Fibroblast of lung (primary cell): Measurements from ENCODE around the gene RABGAP1L. TPM values are rescaled to one million over a fixed set of nuclear protein-coding genes. Genes with fewer than 3 reads are reported as not detected.
"Not testable (repeated sequence)": the region's sequence is repeated elsewhere in the genome, so short reads cannot be mapped to it uniquely, and the experiment has no call there.

Experiments used
- DNase-seq, 2 donors: peaks; one replicate each; pipeline versions ENCODE4 v3.0.0 to v3.0.0-alpha.2; 2010; ENCODE audit warnings: low read depth in 2 of 2
- H2AFZ ChIP-seq: 2 replicates; pipeline ENCODE4 v1.5.1; 2012; ENCODE audit warnings: low read length, control low read depth, inconsistent platforms
- H3K27ac ChIP-seq: 2 replicates; pipeline ENCODE4 v1.5.1; 2011; ENCODE audit warnings: low read length, control low read depth; ENCODE audit not compliant: insufficient read depth
- H3K27me3 ChIP-seq: 2 replicates; pipeline ENCODE4 v1.5.1; 2011; ENCODE audit warnings: mild to moderate bottlenecking, low read length; ENCODE audit not compliant: control insufficient read depth, insufficient read depth
- H3K36me3 ChIP-seq: 2 replicates; pipeline ENCODE4 v1.5.1; 2011; ENCODE audit warnings: low read length; ENCODE audit not compliant: control insufficient read depth, insufficient read depth
- H3K4me1 ChIP-seq: 2 replicates; pipeline ENCODE4 v1.5.1; 2011; ENCODE audit warnings: low read length; ENCODE audit not compliant: control insufficient read depth, insufficient read depth; ENCODE audit errors: extremely low read depth
- H3K4me2 ChIP-seq: 2 replicates; pipeline ENCODE4 v1.5.1; 2011; ENCODE audit warnings: low read length, control low read depth; ENCODE audit not compliant: insufficient read depth; ENCODE audit errors: extremely low read depth
- H3K4me3 ChIP-seq, 4 experiments: fragments of 200-600 bp in 1 of 4; sonication (generic) in 1 of 4; replicated peaks in 1 of 4; 2 replicates each; pipeline ENCODE4 v1.5.1; 2011 to 2016; ENCODE audit warnings: low read length in 4 of 4, low read depth in 3 of 4, mild to moderate bottlenecking in 3 of 4, control low read depth in 2 of 4, inconsistent platforms in 1 of 4, mixed read lengths in 1 of 4; ENCODE audit not compliant: insufficient read depth in 1 of 4; ENCODE audit errors: control extremely low read depth in 1 of 4
- H3K79me2 ChIP-seq: 2 replicates; pipeline ENCODE4 v1.5.1; 2012; ENCODE audit warnings: mild to moderate bottlenecking, low read length, inconsistent platforms; ENCODE audit not compliant: control insufficient read depth, insufficient read depth
- H3K9ac ChIP-seq: 2 replicates; pipeline ENCODE4 v1.5.1; 2011; ENCODE audit warnings: mild to moderate bottlenecking, low read length, control low read depth; ENCODE audit not compliant: insufficient read depth
- H3K9me3 ChIP-seq: 2 replicates; pipeline ENCODE4 v1.5.1; 2012; ENCODE audit warnings: low read depth, low read length; ENCODE audit not compliant: control insufficient read depth, insufficient read depth
- H4K20me1 ChIP-seq: 2 replicates; pipeline ENCODE4 v1.5.1; 2011; ENCODE audit warnings: low read length; ENCODE audit not compliant: control insufficient read depth, insufficient read depth; ENCODE audit errors: extremely low read depth
- CTCF ChIP-seq, 2 donors: IDR thresholded peaks in 1 of 2; conservative IDR thresholded peaks in 1 of 2; 1 replicate in 1 of 2; 2 replicates in 1 of 2; pipeline ENCODE4 v1.5.1; 2011 to 2012; ENCODE audit warnings: low read length in 2 of 2, control low read depth in 1 of 2, inconsistent platforms in 1 of 2, low read depth in 1 of 2, mild to moderate bottlenecking in 1 of 2
- EZH2 ChIP-seq: IDR thresholded peaks from 2 replicates; pipeline ENCODE4 v1.5.1; 2012; ENCODE audit warnings: low read length, control low read depth, mild to moderate bottlenecking; ENCODE audit errors: missing control alignments
- polyA plus RNA-seq, 2 donors: library from polyadenylated mRNA; depleted of rRNA in 1 of 2; stranded (reverse) in 1 of 2; unstranded in 1 of 2; fragments of >200 nt; gene quantifications; 2 replicates each; pipeline ENCODE4 v1.2.1, GENCODE V29; 2011 to 2012; ENCODE audit warnings: missing spikeins in 1 of 2
- total RNA-seq: library from RNA; depleted of rRNA; stranded (reverse); fragments of >200 nt; gene quantifications from 2 replicates; pipeline ENCODE4 v1.2.1, GENCODE V29; 2014

RABGAP1L gene
- total and polyA plus RNA-seq, 2 donors (not counting 1 experiment from before 2014, with no cell fraction given): 33.8 to 36.5 TPM

- no peaks in the 10 kb centered on the region for H4K20me1 ChIP-seq
- no peaks in the 10 kb centered on the region for H3K9me3 ChIP-seq
- H3K9ac ChIP-seq: no peak overlapping the region
- no peaks in the 10 kb centered on the region for H3K27me3 ChIP-seq
- H3K79me2 ChIP-seq: no peaks in the 10 kb centered on the region
- no peak for DNase-seq
- H3K4me2 ChIP-seq: no peak overlapping the region
- no peaks in the 10 kb centered on the region for H3K36me3 ChIP-seq
- H3K27ac ChIP-seq: no peak overlapping the region
- H3K4me3 ChIP-seq: no peak overlapping the region
- H2AFZ ChIP-seq: no peak overlapping the region
- TF ChIP-seq CTCF (conservative IDR thresholded peaks at IDR 0.05 in 1 of 2, IDR thresholded peaks at IDR 0.05 in 1 of 2; ENCODE audit: low read depth in 1 of 2, low read length in 2 of 2) (no peak), EZH2 (no peak)
- no peaks in the 10 kb centered on the region for H3K4me1 ChIP-seq
Measured at GRCh38 chr1:174230399-174230798, 71.1 kb downstream of the RABGAP1L start.

- no peak for TF ChIP-seq EZH2
- TF ChIP-seq CTCF (conservative IDR thresholded peaks at IDR 0.05 in 1 of 2, IDR thresholded peaks at IDR 0.05 in 1 of 2; ENCODE audit: low read depth in 1 of 2, low read length in 2 of 2): no peak
- no peaks in the 10 kb centered on the region for H3K27me3 ChIP-seq
- no peak overlapping the region for H3K9ac ChIP-seq
- H3K9me3 ChIP-seq: no peaks in the 10 kb centered on the region
- H3K27ac ChIP-seq: no peak overlapping the region
- H3K79me2 ChIP-seq: no peaks in the 10 kb centered on the region
- no peaks in the 10 kb centered on the region for H3K36me3 ChIP-seq
- H4K20me1 ChIP-seq: no peaks in the 10 kb centered on the region
- no peak for DNase-seq
- no peak overlapping the region for H3K4me2 ChIP-seq
- H3K4me1 ChIP-seq: no peaks in the 10 kb centered on the region
- H3K4me3 ChIP-seq: no peak overlapping the region
- no peak overlapping the region for H2AFZ ChIP-seq
Measured at GRCh38 chr1:174232761-174233160, 73.4 kb downstream of the RABGAP1L start.

GRCh38 chr1:174238845-174239501 lies 79.7 kb downstream of the RABGAP1L start:
- not testable (repeated sequence) for H3K9me3 ChIP-seq, H3K36me3 ChIP-seq, H3K4me3 ChIP-seq, H3K4me1 ChIP-seq, H2AFZ ChIP-seq, H3K4me2 ChIP-seq, DNase-seq, H3K79me2 ChIP-seq, H3K9ac ChIP-seq, H3K27ac ChIP-seq, H4K20me1 ChIP-seq, H3K27me3 ChIP-seq
